ENCODE measurements around the gene UBE2Z. TPM values are rescaled to one million over a fixed set of nuclear protein-coding genes. Genes with fewer than 3 reads are reported as not detected.

UBE2Z gene
- total and polyA plus RNA-seq, 8 donors, result 20.1 to 52.5 (median 24.2) TPM

DNA sequence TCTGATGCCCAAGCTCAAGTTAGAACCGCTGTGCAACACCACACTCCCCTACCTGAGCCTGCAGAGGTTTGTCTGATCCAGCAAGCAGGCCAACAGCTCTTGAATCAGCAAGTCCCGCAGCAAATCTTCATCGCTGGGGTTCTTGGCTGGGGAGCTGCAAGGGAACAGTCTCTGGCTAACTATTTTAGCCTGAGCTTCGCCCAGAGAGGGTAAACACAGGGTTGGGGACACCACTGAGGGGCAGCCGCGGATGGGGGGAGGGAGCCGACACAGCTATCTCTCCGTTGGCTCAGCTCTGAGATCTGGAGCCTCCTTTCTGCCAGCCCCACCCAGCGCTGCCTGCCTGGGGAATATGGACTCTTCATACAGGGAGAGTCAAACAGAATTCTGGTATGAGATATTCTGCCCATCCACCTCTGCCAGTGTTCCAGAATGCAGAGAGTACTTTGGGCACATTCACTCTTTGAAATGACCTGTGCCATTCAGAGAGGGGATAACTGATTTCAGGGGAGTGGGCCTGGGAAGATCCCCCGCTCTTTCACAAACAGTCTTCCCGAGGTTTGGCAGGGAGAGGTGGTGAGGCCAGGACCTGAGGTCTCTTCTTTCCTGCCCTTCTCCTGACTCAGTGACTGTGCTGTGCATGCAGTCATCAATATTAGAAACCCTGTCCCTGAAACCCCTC, 52.8 kb downstream of the UBE2Z start:
- intact Hi-C loops (cut with DNase I), result no loop called here
- FAIRE-seq (no peak), DNase-seq (no peak), ATAC-seq (no peak)
- no peaks in the 10 kb centered on the region for H3K36me3 ChIP-seq
- H3K4me1 ChIP-seq, result no peaks in the 10 kb centered on the region
- peaks cover 0 to 3% (median 2%) of the 10 kb centered on the region in 4 donors for H3K27me3 ChIP-seq
- H3K4me3 ChIP-seq, result no peak overlapping the region
- TF ChIP-seq, protein P1, sequence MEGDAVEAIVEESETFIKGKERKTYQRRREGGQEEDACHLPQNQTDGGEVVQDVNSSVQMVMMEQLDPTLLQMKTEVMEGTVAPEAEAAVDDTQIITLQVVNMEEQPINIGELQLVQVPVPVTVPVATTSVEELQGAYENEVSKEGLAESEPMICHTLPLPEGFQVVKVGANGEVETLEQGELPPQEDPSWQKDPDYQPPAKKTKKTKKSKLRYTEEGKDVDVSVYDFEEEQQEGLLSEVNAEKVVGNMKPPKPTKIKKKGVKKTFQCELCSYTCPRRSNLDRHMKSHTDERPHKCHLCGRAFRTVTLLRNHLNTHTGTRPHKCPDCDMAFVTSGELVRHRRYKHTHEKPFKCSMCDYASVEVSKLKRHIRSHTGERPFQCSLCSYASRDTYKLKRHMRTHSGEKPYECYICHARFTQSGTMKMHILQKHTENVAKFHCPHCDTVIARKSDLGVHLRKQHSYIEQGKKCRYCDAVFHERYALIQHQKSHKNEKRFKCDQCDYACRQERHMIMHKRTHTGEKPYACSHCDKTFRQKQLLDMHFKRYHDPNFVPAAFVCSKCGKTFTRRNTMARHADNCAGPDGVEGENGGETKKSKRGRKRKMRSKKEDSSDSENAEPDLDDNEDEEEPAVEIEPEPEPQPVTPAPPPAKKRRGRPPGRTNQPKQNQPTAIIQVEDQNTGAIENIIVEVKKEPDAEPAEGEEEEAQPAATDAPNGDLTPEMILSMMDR (IDR thresholded peaks at IDR 0.05), result no peak
- H3K9me3 ChIP-seq, result no peaks in the 10 kb centered on the region
- no peak overlapping the region for H3K27ac ChIP-seq
- 14 to 22% methylated on average over 11 of the region's 11 CpGs for WGBS, 2 donors

DNA sequence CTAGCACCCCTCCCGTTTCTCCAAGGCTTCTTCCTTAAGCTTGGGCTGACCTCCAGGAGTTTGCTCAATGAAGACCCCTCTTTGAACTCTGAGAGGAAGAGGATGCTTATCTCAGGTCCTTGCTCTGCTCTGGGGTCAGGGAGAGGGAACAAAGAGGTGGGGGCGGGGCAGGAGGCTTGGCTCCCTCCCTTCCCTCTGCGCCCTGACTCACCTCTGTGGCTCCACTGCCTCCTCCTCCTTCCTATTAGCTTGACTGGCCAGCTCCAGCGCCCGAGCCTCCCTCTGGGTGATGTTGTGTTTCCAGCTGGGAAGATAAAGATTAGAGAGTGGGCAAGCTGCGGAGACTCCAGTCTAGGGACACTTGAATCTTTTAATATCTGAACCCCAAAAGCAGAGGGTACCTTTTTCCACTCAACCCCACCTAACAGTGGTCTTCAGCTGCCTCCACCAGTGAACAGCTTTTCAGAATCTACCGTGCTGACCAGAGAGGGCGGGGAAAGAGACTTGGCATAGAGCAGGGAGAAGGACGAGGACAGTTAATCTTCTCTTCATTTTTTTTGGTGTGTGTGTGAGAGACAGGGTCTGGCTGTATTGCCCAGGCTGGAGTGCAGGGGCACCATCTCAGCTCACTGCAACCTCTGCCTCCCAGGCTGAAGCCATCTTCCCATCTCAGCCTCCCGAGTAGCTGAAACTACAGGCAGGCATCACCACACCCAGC, 53.5 kb downstream of the UBE2Z start:
- no peak overlapping the region for H3K27ac ChIP-seq
- TF ChIP-seq, protein P1 (IDR thresholded peaks at IDR 0.05), result no peak
- H3K4me1 ChIP-seq, result no peaks in the 10 kb centered on the region
- DNase-seq, result no peak
- no peaks in the 10 kb centered on the region for H3K9me3 ChIP-seq
- peaks cover 0 to 3% (median 2%) of the 10 kb centered on the region in 4 donors for H3K27me3 ChIP-seq
- WGBS, 2 donors, result 18 to 20% methylated on average over 10 of the region's 10 CpGs
- intact Hi-C loops (cut with DNase I), result no loop called here
- H3K4me3 ChIP-seq, result no peak overlapping the region
- ATAC-seq, result no peak
- no peak for FAIRE-seq
- no peaks in the 10 kb centered on the region for H3K36me3 ChIP-seq

DNA sequence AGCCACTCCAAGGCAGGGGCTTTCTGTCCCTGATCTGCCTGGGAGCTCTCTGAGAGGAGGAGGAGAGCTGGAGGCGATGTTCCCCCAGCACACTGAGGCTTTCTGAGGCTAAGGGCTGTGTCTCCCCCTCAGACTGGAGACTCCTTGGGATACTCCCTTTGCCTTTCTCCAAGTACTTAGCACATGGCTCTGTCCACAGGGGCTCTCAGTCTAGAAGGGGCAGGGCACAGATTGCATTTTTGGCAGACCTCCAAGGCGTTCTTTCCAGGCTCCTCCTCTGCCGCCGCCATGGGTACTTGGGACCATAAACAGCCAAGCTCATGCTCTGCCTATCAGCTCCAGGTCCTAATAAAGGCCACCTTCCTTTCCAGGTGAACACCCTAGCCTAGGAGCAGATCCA, 62.0 kb downstream of the UBE2Z start:
- FAIRE-seq, result no peak
- DNase-seq, result peak in 1 of 6 donors; percentile 20
- no peaks in the 10 kb centered on the region for H3K4me1 ChIP-seq
- H3K27me3 ChIP-seq, result peaks cover 0 to 3% (median 2%) of the 10 kb centered on the region in 4 donors
- H3K4me3 ChIP-seq, result no peak overlapping the region
- no peaks in the 10 kb centered on the region for H3K36me3 ChIP-seq
- WGBS, 2 donors, result 19 to 32% methylated on average over 4 of the region's 4 CpGs
- intact Hi-C loops (cut with DNase I), result no loop called here
- ATAC-seq, result no peak
- H3K9me3 ChIP-seq, result no peaks in the 10 kb centered on the region
- no peak overlapping the region for H3K27ac ChIP-seq
- TF ChIP-seq, protein P1 (IDR thresholded peaks at IDR 0.05), result no peak

DNA sequence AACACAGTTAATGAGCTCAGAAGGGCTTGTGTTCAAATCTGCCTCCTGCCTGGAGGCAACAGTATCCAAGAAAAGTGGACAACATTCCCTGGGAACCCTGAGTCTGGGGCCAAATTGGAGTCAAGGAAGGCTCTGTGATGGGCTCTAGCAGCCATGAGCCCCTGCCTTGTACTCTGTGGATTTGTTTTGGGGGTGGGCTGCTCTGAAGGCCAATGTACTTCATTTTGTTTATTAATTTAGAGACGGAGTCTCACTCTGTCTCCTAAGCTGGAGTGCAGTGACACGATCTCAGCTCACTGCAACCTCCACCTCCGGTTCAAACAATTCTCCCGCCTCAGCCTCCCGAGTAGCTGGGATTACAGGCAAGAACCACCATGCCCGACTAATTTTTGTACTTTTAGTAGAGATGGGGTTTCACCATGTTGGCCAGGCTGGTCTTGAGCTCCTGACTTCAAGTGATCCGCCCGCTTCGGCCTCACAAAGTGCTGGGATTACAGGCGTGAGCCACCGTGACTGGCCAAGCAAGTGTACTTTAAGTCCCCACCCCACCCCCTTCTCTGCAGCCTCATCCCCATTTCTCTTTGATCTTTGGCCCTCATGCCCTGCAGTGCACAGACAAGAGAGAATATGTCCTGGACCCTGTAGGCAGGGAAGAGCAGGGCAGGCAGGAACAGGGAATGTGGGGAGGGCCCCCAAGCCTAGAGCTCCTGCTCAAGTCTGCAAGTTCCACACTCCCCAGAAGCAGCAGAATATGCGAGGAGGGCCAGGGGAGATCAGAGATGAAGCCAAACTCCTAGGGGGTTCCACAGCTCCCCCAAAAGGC, 62.9 kb downstream of the UBE2Z start:
- TF ChIP-seq, protein P1 (IDR thresholded peaks at IDR 0.05), result no peak
- intact Hi-C loops (cut with DNase I), result no loop called here
- peaks cover 0 to 3% (median 2%) of the 10 kb centered on the region in 4 donors for H3K27me3 ChIP-seq

More for the DNA sequence above, 62.9 kb downstream of the UBE2Z start:
- no peak for ATAC-seq
- Histone ChIP-seq H3K9me3 (no peaks in the 10 kb centered on the region), H3K27ac (no peak overlapping the region), H3K4me1 (no peaks in the 10 kb centered on the region), H3K4me3 (no peak overlapping the region), H3K36me3 (no peaks in the 10 kb centered on the region)
- 54 to 61% methylated on average over 12 of the region's 12 CpGs for WGBS, 2 donors
- DNase-seq, result peak in 1 of 6 donors; percentile 25
- FAIRE-seq, result no peak

Measured in pancreas (tissue), 10 donors.